HepG2 (cell line): ENCODE measurements around the gene PPP2R5D. TPM values are rescaled to one million over a fixed set of nuclear protein-coding genes. Genes with fewer than 3 reads are reported as not detected.

ENCODE experiments used
- AGO1 ChIP-seq: fragments of 200-400 bp; formaldehyde crosslinking; IDR thresholded peaks from 2 replicates; pipeline ENCODE4 v1.6.1; 2017; ENCODE audit warnings: mild to moderate bottlenecking, low read depth, low read length, moderate library complexity; ENCODE audit not compliant: poor library complexity, severe bottlenecking
- AHDC1 ChIP-seq: sonication (generic); formaldehyde crosslinking; IDR thresholded peaks from 2 replicates; pipeline ENCODE4 v1.5.1; 2020; ENCODE audit warnings: mild to moderate bottlenecking, missing genetic modification reagents, borderline replicate concordance
- ATF4 ChIP-seq, 2 experiments: fragments of 450-650 bp in 1 of 2; sonication (generic) in 1 of 2; formaldehyde crosslinking; IDR thresholded peaks; 2 replicates each; pipeline versions ENCODE4 v1.5.0 to v1.8.0; 2020 to 2022; ENCODE audit warnings: mild to moderate bottlenecking in 1 of 2, missing genetic modification reagents in 1 of 2
- JUNB ChIP-seq: sonication (generic); formaldehyde crosslinking; IDR thresholded peaks from 2 replicates; pipeline ENCODE4 v1.8.0; 2022; ENCODE audit warnings: missing genetic modification reagents, mild to moderate bottlenecking, borderline replicate concordance
- KDM1A ChIP-seq: IDR thresholded peaks from 2 replicates; pipeline ENCODE4 v1.6.1; 2016; ENCODE audit warnings: missing compliant biosample characterization
- KDM2A ChIP-seq: sonication (generic); formaldehyde crosslinking; IDR thresholded peaks from 2 replicates; pipeline ENCODE4 v1.4.0; 2020; ENCODE audit warnings: low read depth, missing genetic modification reagents, borderline replicate concordance
- NFATC3 ChIP-seq: sonication (generic); formaldehyde crosslinking; IDR thresholded peaks from 2 replicates; pipeline ENCODE4 v1.5.1; 2020; ENCODE audit warnings: mild to moderate bottlenecking, missing genetic modification reagents
- ZNF546 ChIP-seq: sonication (generic); formaldehyde crosslinking; conservative IDR thresholded peaks from 2 replicates; pipeline ENCODE4 v1.8.1; 2023; ENCODE audit warnings: mild to moderate bottlenecking, missing genetic modification reagents
- ZNF646 ChIP-seq: sonication (generic); formaldehyde crosslinking; IDR thresholded peaks from 2 replicates; pipeline ENCODE4 v1.9.0; 2021; ENCODE audit warnings: mild to moderate bottlenecking, missing genetic modification reagents
- ZNF747 ChIP-seq: sonication (generic); formaldehyde crosslinking; IDR thresholded peaks from 2 replicates; pipeline ENCODE4 v1.8.1; 2023; ENCODE audit warnings: missing genetic modification reagents, mild to moderate bottlenecking, borderline replicate concordance
- ZSCAN21 ChIP-seq: sonication (generic); formaldehyde crosslinking; IDR thresholded peaks from 2 replicates; pipeline ENCODE4 v1.8.0; 2022; ENCODE audit warnings: mild to moderate bottlenecking, missing genetic modification reagents, moderate library complexity, borderline replicate concordance
- ZXDC ChIP-seq: sonication (generic); formaldehyde crosslinking; IDR thresholded peaks from 2 replicates; pipeline ENCODE4 v1.5.0; 2020; ENCODE audit warnings: mild to moderate bottlenecking, missing genetic modification reagents
- polyA plus RNA-seq, 8 experiments: library from polyadenylated mRNA; depleted of rRNA in 3 of 8; stranded (reverse) in 7 of 8; unstranded in 1 of 8; fragments of >200 nt; fragmentation: Illumina TruSeq in 4 of 8; extraction: Trizol in 4 of 8; gene quantifications; 2 replicates each; pipeline versions ENCODE4 v1.2.1 to v1.2.3, GENCODE V29; 2011 to 2016; ENCODE audit warnings: low read depth in 4 of 8, missing spikeins in 1 of 8, mixed read lengths in 1 of 8; ENCODE audit not compliant: insufficient read depth in 1 of 8
- total RNA-seq, 5 experiments: library from RNA; depleted of rRNA; stranded (reverse); fragments of >200 nt; fragmentation: Illumina TruSeq; extraction: Trizol; gene quantifications; 2 replicates each; pipeline ENCODE4 v1.2.3, GENCODE V29; 2016; ENCODE audit warnings: low read depth in 1 of 5

The PPP2R5D gene
- total and polyA plus RNA-seq, 2 of the 13 experiments (the other 11 are each of a cell fraction or from before 2014, with no cell fraction given), result 53.7 to 60.4 TPM

GRCh38 chr6:43053545-43054205 lies 69.3 kb downstream of the PPP2R5D start, which contains the start of gene CUL7 (continued):
- TF ChIP-seq ZNF646 (no peak), ZNF747 (peak; percentile 99), KDM2A (CRISPR knock-in tag) (peak; percentile 100), JUNB (CRISPR knock-in tag) (no peak), ZNF546 (CRISPR knock-in tag) (peak; percentile 88; the same call in 1 of the 2 replicates), AGO1 (peak; percentile 98), AHDC1 (peak; percentile 40; the same call in 1 of the 2 replicates), NFATC3 (CRISPR knock-in tag) (no peak), ZXDC (CRISPR knock-in tag) (no peak; the same call in 1 of the 2 replicates), ZSCAN21 (CRISPR knock-in tag) (peak; percentile 87; the same call in 1 of the 2 replicates), KDM1A (CRISPR knock-in tag) (no peak), ATF4 (CRISPR knock-in tag; IDR thresholded peaks at IDR 0.05) (no peak)
